SK-N-SH (cell line): ENCODE results near the gene ANKRD18A. TPM values are rescaled to one million over a fixed set of nuclear protein-coding genes. Genes with fewer than 3 reads are reported as not detected.

Experiments used
- CTCF ChIA-PET: fragments of 300-600, 350-600 bp; formaldehyde crosslinking; extraction: SDS; loops from one replicate; lab custom pipeline; 2021; lab: Yijun Ruan, JAX
- POLR2A ChIA-PET: fragments of 350-600 bp; sonication (Branson Sonifier 250); formaldehyde crosslinking; extraction: SDS; loops from one replicate; lab custom pipeline; 2020; ENCODE audit warnings: antibody characterized with exemption, inconsistent platforms; lab: Yijun Ruan, JAX
- DNase-seq: peaks from one replicate; pipeline ENCODE4 v3.0.0; 2012
- H2AFZ ChIP-seq: fragments of 200-600 bp; sonication (generic); 2 replicates; pipeline ENCODE4 v1.8.1; 2016; ENCODE audit warnings: antibody characterized with exemption, mild to moderate bottlenecking, low read depth
- H3F3A ChIP-seq: fragments of 200-600 bp; sonication (generic); replicated peaks from 2 replicates; pipeline ENCODE3; 2016; ENCODE audit warnings: antibody characterized with exemption, mild to moderate bottlenecking; ENCODE audit not compliant: insufficient read depth
- H3K27ac ChIP-seq, 2 experiments: fragments of 200-500 bp in 1 of 2; fragments of 200-600 bp in 1 of 2; sonication (Bioruptor generic) in 1 of 2; sonication (generic), shearing (Covaris generic) in 1 of 2; 2 replicates each; pipeline versions ENCODE4 v1.5.1 to v1.6.1; 2014 to 2016; ENCODE audit warnings: low read depth in 2 of 2, inconsistent platforms in 1 of 2, low read length in 1 of 2, mild to moderate bottlenecking in 1 of 2, mixed read lengths in 1 of 2
- H3K27me3 ChIP-seq: fragments of 200-600 bp; sonication (generic), shearing (Covaris generic); 2 replicates; pipeline ENCODE4 v1.6.1; 2016; ENCODE audit warnings: mixed run types; ENCODE audit not compliant: insufficient read depth
- H3K36me3 ChIP-seq, 2 experiments: fragments of 200-500 bp in 1 of 2; fragments of 200-600 bp in 1 of 2; sonication (Bioruptor generic) in 1 of 2; sonication (generic) in 1 of 2; replicated peaks in 1 of 2; 2 replicates each; pipeline versions ENCODE3 to v1.5.1; 2014 to 2016; ENCODE audit warnings: low read length in 1 of 2, mild to moderate bottlenecking in 1 of 2; ENCODE audit not compliant: insufficient read depth in 2 of 2, control insufficient read depth in 1 of 2
- H3K4me1 ChIP-seq, 2 experiments: fragments of 200-500 bp in 1 of 2; fragments of 200-600 bp in 1 of 2; sonication (Bioruptor generic) in 1 of 2; sonication (generic), shearing (Covaris generic) in 1 of 2; 2 replicates each; pipeline versions ENCODE4 v1.5.1 to v1.6.1; 2014 to 2016; ENCODE audit warnings: low read depth in 1 of 2, low read length in 1 of 2, mixed run types in 1 of 2; ENCODE audit not compliant: insufficient read depth in 2 of 2, control insufficient read depth in 1 of 2
- H3K4me2 ChIP-seq: fragments of 200-600 bp; sonication (generic), shearing (Covaris generic); 2 replicates; pipeline ENCODE4 v1.6.1; 2017; ENCODE audit warnings: mixed run types
- H3K4me3 ChIP-seq, 2 experiments: fragments of 200-500 bp in 1 of 2; fragments of 200-600 bp in 1 of 2; sonication (Bioruptor generic) in 1 of 2; sonication (generic), shearing (Covaris generic) in 1 of 2; 2 replicates each; pipeline versions ENCODE4 v1.5.1 to v1.8.1; 2014 to 2016; ENCODE audit warnings: low read depth in 2 of 2, inconsistent platforms in 1 of 2, low read length in 1 of 2, mild to moderate bottlenecking in 1 of 2, mixed read lengths in 1 of 2, moderate library complexity in 1 of 2
- H3K79me2 ChIP-seq: fragments of 200-600 bp; sonication (generic); 2 replicates; pipeline ENCODE4 v1.8.1; 2017; ENCODE audit warnings: mild to moderate bottlenecking; ENCODE audit not compliant: insufficient read depth
- H3K9ac ChIP-seq: fragments of 200-600 bp; sonication (generic); 2 replicates; pipeline ENCODE4 v1.6.1; 2017; ENCODE audit warnings: mixed run types
- H3K9me2 ChIP-seq: fragments of 200-600 bp; sonication (generic); 2 replicates; pipeline ENCODE4 v1.6.1; 2017; ENCODE audit warnings: mixed run types
- H3K9me3 ChIP-seq: fragments of 200-600 bp; sonication (generic); 2 replicates; pipeline ENCODE4 v1.6.1; 2017; ENCODE audit warnings: mixed run types, mild to moderate bottlenecking, moderate library complexity
- H4K20me1 ChIP-seq: fragments of 200-600 bp; sonication (generic); 2 replicates; pipeline ENCODE4 v1.6.1; 2017; ENCODE audit warnings: mild to moderate bottlenecking, mixed run types; ENCODE audit not compliant: insufficient read depth
- ELF1 ChIP-seq: IDR thresholded peaks from 2 replicates; pipeline ENCODE4 v1.4.0; 2012
- FOXM1 ChIP-seq: IDR thresholded peaks from 2 replicates; pipeline ENCODE4 v1.4.0; 2012; ENCODE audit warnings: low read depth, mild to moderate bottlenecking
- GATA2 ChIP-seq: sonication (generic); formaldehyde crosslinking; IDR thresholded peaks from 2 replicates; pipeline ENCODE4 v1.5.0; 2020; ENCODE audit warnings: mild to moderate bottlenecking, missing genetic modification reagents
- JUND ChIP-seq: IDR thresholded peaks from 2 replicates; pipeline ENCODE4 v1.4.0; 2012
- MAX ChIP-seq: IDR thresholded peaks from 2 replicates; pipeline ENCODE4 v1.4.0; 2012; ENCODE audit warnings: low read depth
- NFIC ChIP-seq: IDR thresholded peaks from 2 replicates; pipeline ENCODE4 v1.4.0; 2012; ENCODE audit warnings: borderline replicate concordance
- NRF1 ChIP-seq: IDR thresholded peaks from 2 replicates; pipeline ENCODE4 v1.6.1; 2012; ENCODE audit warnings: low read depth, mild to moderate bottlenecking, low read length
- POLR2AphosphoS5 ChIP-seq: IDR thresholded peaks from 2 replicates; pipeline ENCODE4 v1.6.1; 2012; ENCODE audit warnings: low read depth, low read length
- RFX5 ChIP-seq: IDR thresholded peaks from 2 replicates; pipeline ENCODE4 v1.6.1; 2012; ENCODE audit warnings: mild to moderate bottlenecking, improper control_type of control experiment, low read length
- RXRA ChIP-seq: IDR thresholded peaks from 2 replicates; pipeline ENCODE4 v1.4.0; 2012; ENCODE audit warnings: low read depth, mild to moderate bottlenecking, borderline replicate concordance
- SIN3A ChIP-seq: IDR thresholded peaks from 2 replicates; pipeline ENCODE4 v1.6.1; 2012; ENCODE audit warnings: low read depth, mild to moderate bottlenecking, low read length, moderate library complexity, borderline replicate concordance
- TAF1 ChIP-seq: IDR thresholded peaks from 2 replicates; pipeline ENCODE4 v1.6.1; 2012; ENCODE audit warnings: low read depth, mild to moderate bottlenecking, low read length, moderate library complexity, borderline replicate concordance
- TCF12 ChIP-seq: IDR thresholded peaks from 2 replicates; pipeline ENCODE4 v1.4.0; 2012
- USF1 ChIP-seq: IDR thresholded peaks from 2 replicates; pipeline ENCODE4 v1.4.0; 2012; ENCODE audit warnings: low read depth, borderline replicate concordance
- USF2 ChIP-seq: fragments of 150-350 bp; IDR thresholded peaks from 2 replicates; pipeline ENCODE4 v1.6.1; 2017; ENCODE audit warnings: antibody characterized with exemption, low read length, low read depth, borderline replicate concordance
- WGBS: methylation state at CpG from one replicate; pipeline ENCODE4 v1.1.6; 2017; ENCODE audit warnings: low lambda C conversion rate; 5-methylcytosine and 5-hydroxymethylcytosine counted together
- polyA plus RNA-seq, 3 experiments: library from polyadenylated mRNA; depleted of rRNA; stranded (reverse); fragments of >200 nt; gene quantifications; 2 replicates each; pipeline ENCODE4 v1.2.3, GENCODE V29; 2012

The ANKRD18A gene
- polyA plus RNA-seq, 1 of the 3 experiments (the other 2 are of a cell fraction), result 0.02 TPM

- Histone ChIP-seq H3K4me3 (no peak overlapping the region), H4K20me1 (no peaks in the 10 kb centered on the region), H3K4me2 (no peak overlapping the region)
Measured at GRCh38 chr9:38529317-38529716, 91.1 kb downstream of the ANKRD18A start.

GRCh38 chr9:38527503-38527902 is 92.9 kb downstream of the ANKRD18A start:
- 77% methylated on average over 9 of the region's 10 CpGs for WGBS

More at GRCh38 chr9:38529317-38529716, 91.1 kb downstream of the ANKRD18A start:
- Histone ChIP-seq H3K79me2 (no peaks in the 10 kb centered on the region), H3K36me3 (no peaks in the 10 kb centered on the region), H2AFZ (no peak overlapping the region), H3K4me1 (no peaks in the 10 kb centered on the region), H3K9ac (no peak overlapping the region), H3K9me3 (no peaks in the 10 kb centered on the region), H3K9me2 (no peaks in the 10 kb centered on the region), H3K27ac (no peak overlapping the region), H3K27me3 (no peaks in the 10 kb centered on the region), H3F3A (no peaks in the 10 kb centered on the region)
- no peak for TF ChIP-seq RFX5
- TF ChIP-seq NRF1, result no peak
- no peak for TF ChIP-seq USF2
- no peak for TF ChIP-seq MAX
- TF ChIP-seq ELF1, result no peak
- TF ChIP-seq TAF1, result no peak
- no peak for TF ChIP-seq TCF12
- CTCF ChIA-PET, result no interaction called here
- POLR2A ChIA-PET, result no interaction called here
- DNase-seq, result no peak

More at GRCh38 chr9:38527503-38527902, 92.9 kb downstream of the ANKRD18A start:
- no peaks in the 10 kb centered on the region for H3K79me2 ChIP-seq
- H3K4me1 ChIP-seq, result no peaks in the 10 kb centered on the region
- H3K9me2 ChIP-seq, result no peaks in the 10 kb centered on the region
- TF ChIP-seq POLR2AphosphoS5, result no peak
- no peak for TF ChIP-seq RXRA
- no peak for TF ChIP-seq FOXM1
- TF ChIP-seq TAF1, result no peak
- TF ChIP-seq NFIC, result no peak
- no peak for TF ChIP-seq JUND
- TF ChIP-seq USF2, result no peak
- TF ChIP-seq GATA2 (CRISPR knock-in tag), result no peak
- no peak for TF ChIP-seq USF1
- no peak for TF ChIP-seq SIN3A
- no peaks in the 10 kb centered on the region for H3K36me3 ChIP-seq
- ChIA-PET POLR2A (no interaction called here), CTCF (no interaction called here)
- no peaks in the 10 kb centered on the region for H3F3A ChIP-seq
- no peak overlapping the region for H2AFZ ChIP-seq
- no peaks in the 10 kb centered on the region for H4K20me1 ChIP-seq
- H3K4me3 ChIP-seq, result no peak overlapping the region
- no peaks in the 10 kb centered on the region for H3K9me3 ChIP-seq
- no peak overlapping the region for H3K9ac ChIP-seq
- H3K27ac ChIP-seq, result no peak overlapping the region
- DNase-seq, result no peak
- no peak overlapping the region for H3K4me2 ChIP-seq
- H3K27me3 ChIP-seq, result no peaks in the 10 kb centered on the region; the same call in 1 of the 2 replicates
